ENCODE measurements around the gene SPOCK1. TPM values are rescaled to one million over a fixed set of nuclear protein-coding genes. Genes with fewer than 3 reads are reported as not detected.

Gene SPOCK1
- total RNA-seq, 1 donor from 2014 or later = 43.4 TPM

DNA sequence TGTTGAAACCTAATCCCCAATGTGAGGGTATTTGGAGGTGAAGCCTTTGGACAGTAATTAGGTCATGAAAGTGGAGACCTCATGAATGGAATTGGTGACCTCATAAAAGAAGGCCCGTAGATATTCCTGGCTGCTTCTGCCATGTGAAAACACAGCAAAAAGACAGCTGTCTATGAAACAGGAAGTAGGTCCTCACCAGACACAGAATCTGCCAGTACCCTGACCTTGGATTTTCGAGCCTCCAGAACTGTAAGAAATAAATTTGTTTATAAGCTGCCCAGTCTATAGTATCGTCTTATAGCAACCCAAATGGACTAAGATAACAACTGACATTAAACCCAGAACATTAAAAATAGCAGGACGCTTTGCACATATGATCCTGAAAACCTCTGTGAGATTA lies 371.1 kb downstream of the SPOCK1 start:
- intact Hi-C loops (cut with DNase I) = no loop called here
- no peak for DNase-seq (ENCODE audit: low spot score)

DNA sequence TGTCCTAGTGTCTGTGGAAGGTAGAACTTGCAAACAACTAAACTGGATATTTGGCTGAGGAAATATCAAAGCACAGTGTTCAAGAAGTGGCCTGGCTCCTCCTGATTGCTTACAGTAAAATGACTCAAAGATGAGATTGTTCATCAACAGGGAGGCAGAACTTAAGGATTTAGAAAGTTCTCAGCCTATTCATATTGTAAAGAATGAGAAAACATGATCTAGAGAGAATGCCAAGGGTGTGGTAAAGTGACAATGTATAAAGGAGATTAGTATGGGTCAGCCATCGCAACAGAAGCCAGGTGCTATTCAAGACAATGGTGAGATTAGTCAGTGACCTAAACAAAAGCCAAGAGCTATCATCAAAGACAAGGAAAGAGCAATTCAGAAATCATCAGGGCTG lies 372.3 kb downstream of the SPOCK1 start:
- intact Hi-C loops (cut with DNase I) = no loop called here
- no peak for DNase-seq (ENCODE audit: low spot score)

DNA sequence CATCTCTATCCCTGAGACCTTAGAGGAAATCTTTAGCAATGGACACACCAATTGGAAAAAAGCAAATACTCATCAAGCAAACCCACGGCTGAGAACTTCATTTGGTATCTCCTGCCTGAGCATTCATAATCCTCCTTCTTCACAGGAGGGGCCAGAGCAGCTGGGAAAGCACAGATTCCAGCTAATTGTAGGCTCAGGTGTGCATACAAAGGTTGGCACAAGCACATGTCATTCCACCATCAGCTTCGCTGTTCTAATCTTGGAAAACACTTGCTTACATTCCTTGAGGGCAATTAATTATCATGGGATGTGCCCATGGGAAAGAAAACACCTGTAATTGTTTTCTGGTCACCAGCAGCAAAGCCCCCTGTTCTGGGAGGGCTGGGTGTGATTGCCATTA lies 376.6 kb downstream of the SPOCK1 start:
- intact Hi-C loops (cut with DNase I) = no loop called here

DNA sequence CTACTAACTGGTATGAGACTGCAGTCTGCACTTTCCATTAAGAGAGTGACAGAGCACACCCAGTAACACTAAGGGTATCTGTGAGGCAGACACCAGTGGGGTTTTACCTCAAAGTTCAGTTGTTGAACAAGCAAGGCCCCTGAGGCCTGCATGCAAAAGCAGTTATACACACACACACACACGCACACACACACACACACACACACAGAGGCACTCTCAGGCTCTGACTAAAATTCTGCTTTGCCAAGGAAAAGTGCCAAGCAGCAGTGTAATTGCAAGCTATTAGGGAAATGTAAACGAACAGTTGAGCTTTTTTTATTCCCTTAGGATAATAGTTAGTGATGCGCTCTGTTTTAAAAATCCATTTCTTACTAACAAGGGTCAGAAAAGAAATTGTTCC lies 377.1 kb downstream of the SPOCK1 start:
- intact Hi-C loops (cut with DNase I) = no loop called here
- DNase-seq (ENCODE audit: low spot score) = no peak

More for the DNA sequence above, 376.6 kb downstream of the SPOCK1 start:
- DNase-seq (ENCODE audit: low spot score) = no peak

DNA sequence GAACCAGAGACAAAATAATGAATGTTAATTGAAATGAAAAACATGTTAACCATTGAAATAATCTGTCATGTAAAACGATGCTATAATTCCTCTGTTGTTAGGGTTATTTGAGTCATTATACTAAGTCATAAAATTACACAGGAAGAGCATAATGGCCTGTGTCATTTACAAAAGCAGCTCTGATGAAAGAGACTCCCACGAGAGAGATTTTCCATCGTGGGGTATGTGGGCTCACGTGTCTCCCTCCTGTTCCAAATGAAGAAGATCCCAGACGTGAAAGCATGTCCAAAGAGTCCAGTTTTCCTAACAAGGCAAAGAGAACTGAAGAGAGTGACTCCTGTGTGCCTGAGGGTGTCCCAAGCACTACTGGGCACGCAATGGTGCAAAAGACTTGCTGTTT lies 379.8 kb downstream of the SPOCK1 start:
- intact Hi-C loops (cut with DNase I) = no loop called here
- DNase-seq (ENCODE audit: low spot score) = no peak

DNA sequence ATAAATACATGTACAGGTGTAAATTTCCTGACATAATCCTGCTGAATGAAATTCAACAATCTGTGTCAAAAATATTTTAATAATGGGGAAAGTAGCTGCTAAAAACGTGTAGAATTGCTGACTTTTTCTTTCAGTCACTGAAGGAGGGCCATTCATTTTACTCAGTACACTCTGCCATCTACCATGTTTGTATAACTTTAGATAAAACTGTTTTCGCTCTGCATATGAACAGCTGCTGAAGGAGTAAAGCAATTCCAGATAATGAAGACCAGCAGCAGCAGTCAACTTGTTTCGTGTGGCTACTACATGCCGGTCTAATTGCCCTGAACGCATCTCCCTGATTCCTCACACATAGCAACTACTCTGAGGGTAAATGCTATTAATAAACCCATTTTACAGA lies 380.5 kb downstream of the SPOCK1 start:
- intact Hi-C loops (cut with DNase I) = no loop called here
- no peak for DNase-seq (ENCODE audit: low spot score)

DNA sequence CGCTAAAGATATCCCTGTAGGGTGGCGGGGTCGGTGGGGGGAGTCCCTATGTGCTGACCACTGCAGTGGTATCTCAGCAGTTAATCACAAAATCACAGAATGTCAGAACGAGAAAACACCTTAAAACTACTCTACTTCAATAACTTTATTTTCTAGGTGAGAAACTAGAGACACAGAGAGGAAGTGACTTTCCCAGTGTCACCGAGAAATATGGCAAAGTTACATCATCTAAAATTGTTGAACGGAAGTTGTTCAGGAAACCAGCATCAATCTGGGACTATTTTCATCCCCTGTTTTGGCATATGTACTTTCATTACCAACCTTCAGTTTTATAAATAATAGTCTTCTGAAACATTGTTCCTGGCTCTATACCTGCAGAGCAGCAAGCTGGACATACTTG lies 384.0 kb downstream of the SPOCK1 start:
- DNase-seq (ENCODE audit: low spot score) = no peak
- intact Hi-C loops (cut with DNase I) = no loop called here

DNA sequence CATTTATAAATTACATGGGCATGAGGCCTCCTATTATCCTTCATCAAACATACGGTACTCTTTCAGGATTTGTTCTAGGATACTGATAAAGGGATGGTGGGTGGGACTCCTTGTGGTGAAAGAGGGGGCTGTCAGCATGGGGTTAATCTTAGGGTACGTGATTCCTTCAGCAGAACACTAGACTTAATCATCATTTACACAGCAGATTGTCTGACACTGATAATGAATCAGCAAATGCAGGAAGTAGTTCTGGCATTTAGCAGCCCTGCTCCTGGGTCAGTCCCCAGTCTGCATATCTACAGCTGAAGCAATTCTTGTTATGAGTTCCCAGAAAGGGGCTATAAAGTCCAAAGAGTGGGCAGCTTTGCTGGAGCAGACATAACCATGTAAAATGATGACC lies 384.6 kb downstream of the SPOCK1 start:
- intact Hi-C loops (cut with DNase I) = no loop called here
- no peak for DNase-seq (ENCODE audit: low spot score)

DNA sequence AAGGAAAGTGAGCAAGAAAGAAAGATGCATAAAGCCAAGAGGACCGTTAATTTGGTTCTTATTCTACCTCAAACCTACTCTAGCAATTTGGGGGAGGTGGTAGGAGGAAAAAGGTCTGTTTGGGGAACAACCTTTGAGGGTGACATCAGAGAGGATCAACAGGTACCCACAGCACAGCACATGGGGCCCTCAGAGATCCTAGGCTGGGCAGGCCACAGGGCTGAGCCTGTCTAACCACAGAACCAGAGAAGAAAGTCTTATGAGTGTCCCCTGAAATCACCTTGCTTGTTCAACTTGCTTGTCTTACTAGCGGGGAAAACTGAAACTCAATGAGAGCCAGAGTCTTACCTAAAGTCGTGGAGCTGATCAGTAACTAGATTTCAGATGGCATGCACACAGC lies 385.2 kb downstream of the SPOCK1 start:
- intact Hi-C loops (cut with DNase I) = no loop called here
- DNase-seq (ENCODE audit: low spot score) = no peak

DNA sequence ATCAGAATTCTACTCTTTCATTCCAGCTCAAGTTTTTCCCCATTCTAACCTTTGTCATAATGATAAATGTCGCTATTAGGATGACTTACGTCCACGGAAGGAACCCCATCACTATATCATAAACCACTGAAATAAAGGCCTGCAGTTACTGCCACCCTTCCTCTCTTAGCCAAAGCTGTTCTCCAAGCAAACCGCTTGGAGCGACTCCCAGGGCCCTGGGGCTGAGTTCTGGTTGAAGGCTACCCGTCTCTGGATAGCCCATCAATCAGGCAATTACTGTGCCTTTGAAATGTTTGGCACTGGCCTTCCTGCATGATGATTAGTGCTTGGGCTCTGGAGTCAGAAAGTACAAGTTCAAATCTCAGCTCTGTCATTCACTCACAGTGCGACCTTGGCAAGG lies 386.0 kb downstream of the SPOCK1 start:
- no peak for DNase-seq (ENCODE audit: low spot score)
- intact Hi-C loops (cut with DNase I) = no loop called here

DNA sequence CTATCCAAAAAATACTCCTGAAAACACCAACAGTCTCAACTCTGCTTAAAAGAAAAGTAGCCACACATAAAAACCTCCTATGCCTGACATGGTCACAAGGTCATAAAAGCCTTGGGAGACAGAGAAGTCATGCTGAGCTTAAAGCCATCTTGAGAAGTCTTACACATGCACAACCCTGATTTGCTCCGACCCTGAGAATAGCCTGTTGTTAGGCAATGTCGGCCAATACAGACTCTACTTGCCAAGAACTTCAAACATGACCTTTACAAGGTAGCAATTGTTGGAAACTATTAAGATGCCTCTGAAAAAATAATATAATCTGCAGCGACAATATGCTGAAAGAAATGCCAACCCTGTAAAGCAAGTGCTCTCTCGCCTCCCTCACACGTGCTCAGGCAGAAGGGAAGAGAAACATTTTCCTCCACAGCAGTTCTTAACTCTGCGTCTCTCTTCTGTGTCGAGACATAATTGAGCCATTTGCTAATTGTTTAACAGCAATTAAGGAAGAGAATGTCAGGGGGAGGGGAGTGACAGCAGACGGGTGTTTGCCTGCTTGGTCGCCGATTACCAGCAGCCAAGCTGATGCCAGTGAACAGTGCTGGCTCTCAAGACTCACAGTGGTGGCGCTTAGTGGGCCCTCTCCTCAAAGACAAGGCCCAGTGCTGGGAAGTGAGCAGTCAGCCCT lies 393.6 kb downstream of the SPOCK1 start:
- intact Hi-C loops (cut with DNase I) = no loop called here
- DNase-seq (ENCODE audit: low spot score) = no peak

DNA sequence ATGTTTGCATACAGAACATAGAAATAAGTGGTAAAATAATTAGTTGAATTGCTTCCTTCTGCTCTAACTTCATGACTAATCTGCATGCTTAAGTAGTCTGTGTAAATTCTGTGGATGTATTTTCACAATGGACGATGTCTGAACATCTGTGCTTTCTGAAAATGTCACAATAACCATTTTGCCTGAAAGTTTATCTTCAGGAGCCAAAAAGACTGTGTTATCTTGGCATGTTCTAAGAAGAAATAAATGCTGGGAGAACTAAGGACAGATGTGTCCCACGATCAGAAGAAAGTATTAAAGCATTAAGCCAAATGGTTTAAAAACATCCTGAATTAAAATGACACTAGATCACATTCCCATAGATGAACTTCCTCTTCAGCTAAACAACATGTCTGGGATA lies 397.6 kb downstream of the SPOCK1 start:
- intact Hi-C loops (cut with DNase I) = no loop called here
- no peak for DNase-seq (ENCODE audit: low spot score)

DNA sequence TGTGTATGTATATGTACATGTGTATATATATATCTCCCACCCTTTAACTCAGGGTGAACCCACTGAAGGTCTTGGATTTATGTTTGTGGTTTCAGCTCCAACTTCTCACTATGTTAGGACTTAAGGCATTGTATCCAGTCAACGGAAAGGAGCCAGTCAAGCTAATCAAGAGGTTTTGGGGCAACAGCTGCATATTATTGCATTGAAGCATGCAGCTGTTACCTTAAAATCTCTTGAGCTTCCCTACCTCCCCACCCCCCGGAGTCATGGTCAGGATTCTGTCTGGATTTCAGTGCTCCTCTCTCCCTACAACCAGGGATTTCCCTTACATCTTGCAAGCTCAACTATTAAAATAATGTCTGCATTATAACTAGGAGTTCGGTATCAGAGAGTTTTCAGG lies 399.5 kb downstream of the SPOCK1 start:
- intact Hi-C loops (cut with DNase I) = no loop called here
- no peak for DNase-seq (ENCODE audit: low spot score)

DNA sequence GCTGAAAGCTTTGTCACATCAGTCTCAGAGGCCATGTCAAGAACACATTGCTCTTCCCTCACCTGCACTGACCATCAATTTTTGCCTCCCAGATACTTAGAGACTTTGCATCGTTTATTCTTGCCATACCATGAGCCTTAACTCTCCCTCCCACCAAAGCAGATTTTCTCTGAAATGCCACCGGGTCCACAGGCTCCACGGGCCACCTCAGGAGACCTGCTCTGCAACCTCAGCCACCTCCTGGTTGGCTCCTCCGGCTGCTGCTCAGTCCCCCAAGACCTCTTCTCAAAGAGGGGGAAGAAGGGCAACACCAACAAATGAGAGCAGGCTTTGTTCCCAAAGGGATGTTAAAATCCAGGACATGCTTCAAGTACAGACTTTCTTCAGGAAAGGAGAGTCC lies 400.5 kb downstream of the SPOCK1 start:
- intact Hi-C loops (cut with DNase I) = no loop called here
- DNase-seq (ENCODE audit: low spot score) = no peak

DNA sequence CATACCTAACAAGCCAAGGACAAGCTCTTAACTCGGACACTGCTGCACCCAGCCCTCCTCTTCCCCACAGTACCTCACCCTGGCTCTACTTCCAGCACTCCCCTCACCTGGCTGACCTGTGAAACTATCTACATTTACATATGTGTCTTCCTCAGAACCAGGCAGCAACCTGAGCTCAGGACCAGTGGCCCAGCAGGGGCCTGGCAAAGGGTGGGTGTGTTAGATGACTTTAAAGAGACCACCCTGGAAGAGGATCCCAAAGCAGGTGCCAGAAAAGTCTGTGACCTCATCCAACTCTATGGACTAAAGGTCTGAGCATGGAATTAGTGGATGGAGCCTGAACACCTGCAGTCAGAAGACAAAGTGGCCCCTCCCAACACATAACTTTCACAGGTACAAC lies 400.9 kb downstream of the SPOCK1 start:
- intact Hi-C loops (cut with DNase I) = no loop called here
- no peak for DNase-seq (ENCODE audit: low spot score)

DNA sequence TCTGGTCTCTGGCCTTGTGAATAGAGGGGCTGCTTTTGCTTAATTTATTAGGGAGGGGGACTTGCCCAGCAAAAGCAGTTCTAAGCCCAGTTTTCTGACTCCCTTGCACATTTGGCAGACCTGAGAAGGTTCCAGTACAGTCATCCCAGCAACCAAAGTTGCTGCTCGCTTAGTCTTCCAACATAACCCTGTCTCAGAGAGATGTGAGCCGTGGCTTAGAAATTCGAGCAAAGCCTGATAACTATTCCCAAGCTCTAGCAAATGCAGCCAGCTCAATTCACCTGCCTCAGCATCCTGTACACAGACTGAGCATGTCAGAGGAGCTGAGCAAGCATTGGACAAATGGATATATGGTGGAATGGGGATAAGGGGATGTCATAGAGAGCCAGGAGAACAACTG lies 401.9 kb downstream of the SPOCK1 start:
- intact Hi-C loops (cut with DNase I) = no loop called here
- no peak for DNase-seq (ENCODE audit: low spot score)

DNA sequence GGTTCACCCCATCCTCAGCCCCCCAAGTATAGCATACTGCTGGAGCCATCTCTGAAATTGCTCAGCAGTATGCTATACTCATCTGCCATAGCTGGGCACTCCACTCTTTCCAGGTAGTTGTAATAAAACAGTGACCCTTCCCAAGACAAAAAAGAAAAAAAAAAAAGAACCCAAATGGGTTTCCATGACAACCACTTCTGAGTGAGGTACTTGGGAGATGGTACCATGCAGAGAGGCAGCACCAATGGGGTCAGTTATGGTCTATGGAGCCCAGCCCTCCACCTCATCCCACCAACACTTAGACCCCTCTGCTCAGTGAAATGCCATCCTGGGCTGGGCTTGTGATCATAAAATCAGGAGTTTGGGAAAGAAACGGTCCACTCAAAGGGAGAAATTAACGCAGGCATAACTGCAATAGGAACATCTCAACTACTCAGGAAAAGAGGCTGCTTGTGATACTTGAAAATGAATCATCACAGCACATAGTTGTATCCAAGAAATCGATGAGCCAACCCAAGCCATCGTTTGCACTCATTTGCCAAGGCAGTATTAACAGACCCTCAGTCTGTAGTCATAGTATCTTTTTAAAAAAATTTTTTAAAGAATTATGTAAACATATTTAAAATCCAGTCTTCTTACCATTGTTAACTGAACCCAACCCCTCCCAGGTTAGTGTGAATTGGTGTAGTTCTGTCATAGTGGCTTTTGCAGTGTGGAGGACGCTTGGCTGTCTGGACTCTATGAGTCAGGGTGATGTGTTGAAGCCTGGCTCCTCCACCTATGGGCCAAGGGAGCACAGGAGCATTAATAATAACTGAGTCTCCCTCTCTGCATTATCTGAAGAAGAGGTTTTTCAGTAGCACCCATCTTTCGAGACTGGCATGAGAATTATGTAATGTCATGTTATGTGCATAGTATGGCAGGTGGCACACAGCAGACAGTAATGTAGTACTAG lies 402.7 kb downstream of the SPOCK1 start:
- no peak for DNase-seq (ENCODE audit: low spot score)
- intact Hi-C loops (cut with DNase I) = no loop called here

DNA sequence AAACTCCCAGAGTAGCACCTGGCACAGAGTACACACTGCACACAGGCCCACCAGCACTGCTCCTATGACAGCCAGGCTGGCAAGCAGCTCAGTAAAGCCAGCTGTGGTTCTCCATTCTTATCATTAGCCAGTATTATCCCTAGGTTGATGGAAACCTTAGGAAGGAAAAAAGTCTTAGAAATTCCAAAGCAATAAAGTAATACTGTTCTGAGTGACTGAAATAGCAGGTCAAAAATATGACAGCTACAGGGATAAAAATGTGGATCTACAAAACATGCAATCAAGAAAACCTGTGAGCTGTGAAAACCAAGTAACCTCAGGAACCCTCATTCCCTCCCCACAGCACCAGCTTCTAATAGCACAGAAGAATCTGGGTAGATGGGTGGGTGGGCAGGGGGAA lies 403.5 kb downstream of the SPOCK1 start:
- intact Hi-C loops (cut with DNase I) = no loop called here

DNA sequence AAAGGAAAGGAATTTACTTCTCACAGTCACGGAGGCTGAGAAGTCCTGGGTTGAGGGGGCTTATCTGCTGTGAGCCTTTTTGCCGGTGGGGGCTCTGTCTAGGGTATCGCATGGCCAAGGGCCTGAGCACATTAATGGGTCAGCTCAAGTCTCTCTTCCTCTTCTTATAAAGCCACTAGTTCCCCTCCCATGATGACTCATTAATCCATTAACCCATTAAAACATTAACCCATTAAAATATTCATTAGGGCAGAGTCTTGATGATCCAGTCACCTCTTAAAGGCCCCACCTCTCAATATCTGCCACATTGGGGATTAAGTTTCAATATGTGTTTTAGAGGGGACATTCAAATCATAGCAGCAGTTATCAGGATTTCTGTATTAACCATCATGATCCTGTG lies 406.3 kb downstream of the SPOCK1 start:
- intact Hi-C loops (cut with DNase I) = no loop called here
- no peak for DNase-seq (ENCODE audit: low spot score)

More for the DNA sequence above, 403.5 kb downstream of the SPOCK1 start:
- DNase-seq (ENCODE audit: low spot score) = no peak

DNA sequence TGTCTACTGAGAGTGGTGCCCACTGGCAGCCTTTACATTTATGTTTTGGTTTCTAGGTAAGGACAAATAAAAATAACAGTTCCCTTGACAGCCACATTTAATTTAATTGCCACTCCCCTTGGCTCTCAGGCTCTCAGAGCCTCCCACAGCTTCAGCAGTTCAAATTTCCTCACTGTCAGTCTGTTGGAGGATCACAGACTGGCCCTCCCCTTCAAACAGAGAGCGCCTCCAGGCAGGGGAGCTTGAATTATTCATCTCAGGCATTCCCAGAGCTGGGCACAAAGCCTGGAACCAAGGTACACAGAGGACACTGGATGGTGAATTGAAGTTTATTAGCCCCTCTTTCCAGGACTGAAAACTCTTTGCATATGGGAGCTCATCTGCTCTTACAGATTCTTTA lies 407.7 kb downstream of the SPOCK1 start:
- no peak for DNase-seq (ENCODE audit: low spot score)
- intact Hi-C loops (cut with DNase I) = no loop called here

DNA sequence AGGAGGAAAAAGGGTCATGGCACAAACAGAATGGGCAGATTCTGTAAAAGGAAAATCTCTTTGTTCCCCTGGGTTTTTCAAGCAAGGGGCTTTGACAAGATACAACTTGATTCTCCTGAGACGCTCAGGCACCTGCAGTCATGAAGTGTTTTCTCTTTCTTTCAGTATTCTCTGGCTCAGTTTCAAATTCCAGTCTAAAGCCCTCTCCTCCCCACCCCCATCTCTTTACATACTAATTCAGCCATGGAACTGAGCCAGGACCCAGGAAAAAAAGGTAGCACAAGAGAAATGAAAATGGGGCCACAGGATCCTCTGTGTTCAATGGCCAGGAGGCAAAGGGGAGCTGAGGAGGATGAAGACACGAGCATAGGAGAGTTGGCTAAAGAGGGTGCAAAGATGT lies 408.4 kb downstream of the SPOCK1 start:
- intact Hi-C loops (cut with DNase I) = no loop called here
- DNase-seq (ENCODE audit: low spot score) = no peak
